DND-41 (cell line): ENCODE results near the gene NEUROG1.

Experiments
- ATAC-seq: fragments of 200-7000 bp; cut with Tn5 transposase; 3 replicates; pipeline ENCODE4 v1.9.1; 2021; ENCODE audit warnings: low read depth; ENCODE audit not compliant: insufficient read depth
- DNase-seq: peaks from one replicate; pipeline ENCODE4 v3.0.0-alpha.2; 2020
- H2AFZ ChIP-seq: 2 replicates; pipeline ENCODE4 v1.6.0; 2012; ENCODE audit warnings: low read depth, low read length
- H3K27ac ChIP-seq: 2 replicates; pipeline ENCODE4 v1.5.1; 2012; ENCODE audit warnings: low read length, inconsistent platforms
- H3K27me3 ChIP-seq: fragments of 200-600 bp; sonication (generic); 2 replicates; pipeline ENCODE4 v1.6.0; 2012; ENCODE audit warnings: low read length, mild to moderate bottlenecking, inconsistent platforms; ENCODE audit not compliant: insufficient read depth, poor library complexity
- H3K36me3 ChIP-seq: 2 replicates; pipeline ENCODE4 v1.5.1; 2012; ENCODE audit warnings: low read length, inconsistent platforms; ENCODE audit not compliant: insufficient read depth
- H3K4me1 ChIP-seq: 2 replicates; pipeline ENCODE4 v1.5.1; 2012; ENCODE audit warnings: mild to moderate bottlenecking, low read length; ENCODE audit not compliant: insufficient read depth
- H3K4me2 ChIP-seq: 2 replicates; pipeline ENCODE4 v1.6.0; 2012; ENCODE audit warnings: mild to moderate bottlenecking, moderate library complexity, low read length, inconsistent platforms; ENCODE audit not compliant: insufficient read depth
- H3K4me3 ChIP-seq, 2 experiments: fragments of 200-600 bp in 1 of 2; shearing (Covaris generic) in 1 of 2; 2 replicates each; pipeline ENCODE4 v1.5.1; 2012 to 2016; ENCODE audit warnings: inconsistent platforms in 2 of 2, low read length in 2 of 2, mild to moderate bottlenecking in 2 of 2, low read depth in 1 of 2, moderate library complexity in 1 of 2
- H3K79me2 ChIP-seq: 2 replicates; pipeline ENCODE4 v1.6.0; 2012; ENCODE audit warnings: low read length, inconsistent platforms; ENCODE audit not compliant: insufficient read depth
- H3K9ac ChIP-seq: 2 replicates; pipeline ENCODE4 v1.6.0; 2012; ENCODE audit warnings: low read depth, mild to moderate bottlenecking, inconsistent platforms, low read length, moderate library complexity
- H3K9me3 ChIP-seq: 2 replicates; pipeline ENCODE4 v1.5.1; 2012; ENCODE audit warnings: low read length, moderate library complexity, mild to moderate bottlenecking, inconsistent platforms; ENCODE audit not compliant: insufficient read depth, severe bottlenecking
- H4K20me1 ChIP-seq: 2 replicates; pipeline ENCODE4 v1.6.0; 2012; ENCODE audit warnings: low read length; ENCODE audit not compliant: insufficient read depth
- EZH2 ChIP-seq: IDR thresholded peaks from 3 replicates; pipeline ENCODE4 v1.6.1; 2012; ENCODE audit warnings: borderline replicate concordance, low read depth, mild to moderate bottlenecking, moderate library complexity, low read length, inconsistent platforms; ENCODE audit not compliant: severe bottlenecking
- TF ChIP-seq, protein P1 (sequence below): IDR thresholded peaks from 2 replicates; pipeline ENCODE4 v1.5.1; 2012; ENCODE audit warnings: borderline replicate concordance, low read length, moderate library complexity, mild to moderate bottlenecking; ENCODE audit not compliant: poor library complexity, severe bottlenecking; ENCODE audit errors: extremely low read depth

Gene NEUROG1

DNA sequence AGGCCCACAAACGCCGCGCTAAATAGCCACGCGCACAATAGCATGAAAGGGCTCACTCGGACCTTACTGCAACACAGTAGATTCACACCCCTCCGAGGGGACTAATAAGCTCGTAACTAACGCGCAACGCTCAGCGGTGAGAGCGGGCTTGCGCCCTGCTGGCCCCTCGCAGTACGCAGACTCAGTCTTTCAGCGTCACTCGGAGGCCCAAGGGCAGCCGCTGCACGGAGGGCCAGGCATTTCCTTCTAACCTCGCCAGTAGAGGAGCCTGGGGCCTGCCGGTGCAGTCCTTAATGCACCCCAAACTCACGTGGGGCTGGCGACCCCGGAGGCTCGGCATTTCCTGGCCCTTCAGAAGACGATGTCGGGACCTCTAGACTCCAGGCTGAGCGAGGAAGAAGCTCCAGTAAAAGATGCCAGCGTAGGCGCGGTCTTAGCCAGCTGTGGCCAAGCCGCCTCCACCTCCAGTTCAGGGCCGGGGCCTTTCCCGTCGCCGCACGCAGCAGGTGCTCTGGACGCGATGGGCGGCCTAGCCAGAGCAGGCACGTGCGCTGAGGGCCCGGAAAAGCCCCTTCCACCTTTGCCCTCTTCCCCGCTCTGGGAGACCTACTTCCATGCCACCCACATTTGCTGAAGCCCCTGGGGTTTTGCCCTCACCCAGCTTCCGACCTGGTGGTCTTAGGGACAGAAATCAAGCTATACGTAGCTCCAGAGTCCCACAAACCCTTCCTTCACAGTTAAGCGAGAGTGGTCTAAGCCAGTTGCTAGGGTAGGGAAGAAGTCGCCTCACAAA is 45.3 kb downstream of the NEUROG1 start:
- TF ChIP-seq EZH2: no peak
- TF ChIP-seq, protein P1, sequence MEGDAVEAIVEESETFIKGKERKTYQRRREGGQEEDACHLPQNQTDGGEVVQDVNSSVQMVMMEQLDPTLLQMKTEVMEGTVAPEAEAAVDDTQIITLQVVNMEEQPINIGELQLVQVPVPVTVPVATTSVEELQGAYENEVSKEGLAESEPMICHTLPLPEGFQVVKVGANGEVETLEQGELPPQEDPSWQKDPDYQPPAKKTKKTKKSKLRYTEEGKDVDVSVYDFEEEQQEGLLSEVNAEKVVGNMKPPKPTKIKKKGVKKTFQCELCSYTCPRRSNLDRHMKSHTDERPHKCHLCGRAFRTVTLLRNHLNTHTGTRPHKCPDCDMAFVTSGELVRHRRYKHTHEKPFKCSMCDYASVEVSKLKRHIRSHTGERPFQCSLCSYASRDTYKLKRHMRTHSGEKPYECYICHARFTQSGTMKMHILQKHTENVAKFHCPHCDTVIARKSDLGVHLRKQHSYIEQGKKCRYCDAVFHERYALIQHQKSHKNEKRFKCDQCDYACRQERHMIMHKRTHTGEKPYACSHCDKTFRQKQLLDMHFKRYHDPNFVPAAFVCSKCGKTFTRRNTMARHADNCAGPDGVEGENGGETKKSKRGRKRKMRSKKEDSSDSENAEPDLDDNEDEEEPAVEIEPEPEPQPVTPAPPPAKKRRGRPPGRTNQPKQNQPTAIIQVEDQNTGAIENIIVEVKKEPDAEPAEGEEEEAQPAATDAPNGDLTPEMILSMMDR: no peak
- Histone ChIP-seq H3K4me1 (no peaks in the 10 kb centered on the region), H4K20me1 (no peaks in the 10 kb centered on the region), H3K4me2 (no peak overlapping the region), H2AFZ (no peak overlapping the region), H3K36me3 (no peaks in the 10 kb centered on the region), H3K4me3 (no peak overlapping the region), H3K79me2 (no peaks in the 10 kb centered on the region), H3K9me3 (no peaks in the 10 kb centered on the region), H3K27ac (no peak overlapping the region), H3K9ac (no peak overlapping the region), H3K27me3 (peaks cover 11% of the 10 kb centered on the region)
- no peak for ATAC-seq
- no peak for DNase-seq

DNA sequence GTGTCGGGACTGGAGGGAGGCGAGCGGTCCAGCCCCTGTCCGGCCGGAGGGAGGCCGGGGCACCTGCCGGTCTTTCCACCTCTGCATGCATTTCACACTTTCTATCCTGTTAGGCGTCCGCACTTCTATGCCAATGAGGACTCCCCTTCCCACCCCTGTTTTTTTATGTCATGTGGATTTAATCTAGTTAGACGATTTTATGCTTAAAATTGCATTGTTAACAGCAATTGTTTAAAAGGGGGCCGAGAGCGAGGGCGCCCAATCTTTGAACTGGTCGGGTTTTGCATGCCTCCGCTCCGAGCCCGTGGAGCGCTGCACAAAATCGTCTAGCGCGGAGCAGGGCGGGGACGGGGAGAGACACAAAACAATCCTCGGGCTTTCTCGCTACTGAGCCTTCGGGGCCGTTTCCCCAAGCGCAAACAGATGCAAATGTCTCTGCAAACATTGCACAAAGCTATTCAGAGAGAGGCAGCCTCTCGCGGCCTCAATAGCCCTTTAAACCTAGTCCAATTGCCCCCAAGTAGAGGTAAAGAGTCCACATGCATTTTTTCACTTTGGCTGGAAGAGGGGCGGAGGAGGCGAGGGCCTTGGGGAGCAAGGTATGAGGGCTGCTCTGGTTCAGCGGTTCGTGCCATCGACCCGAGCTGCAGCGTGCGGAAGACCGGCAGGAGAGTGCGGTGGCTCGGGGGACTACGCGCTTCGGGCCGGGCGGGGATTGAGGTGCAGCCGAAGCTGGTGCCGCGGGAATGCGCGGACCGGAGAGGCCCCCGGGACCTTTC is 46.1 kb downstream of the NEUROG1 start:
- H3K79me2 ChIP-seq: no peaks in the 10 kb centered on the region
- H2AFZ ChIP-seq: no peak overlapping the region
- DNase-seq (no peak), ATAC-seq (no peak)
- no peaks in the 10 kb centered on the region for H3K4me1 ChIP-seq
- no peak overlapping the region for H3K4me3 ChIP-seq
- peaks cover 7% of the 10 kb centered on the region for H3K27me3 ChIP-seq
- H3K9me3 ChIP-seq: no peaks in the 10 kb centered on the region
- no peak overlapping the region for H3K9ac ChIP-seq
- H3K4me2 ChIP-seq: no peak overlapping the region
- H3K27ac ChIP-seq: no peak overlapping the region
- TF ChIP-seq, protein P1: no peak
- no peak for TF ChIP-seq EZH2
- no peaks in the 10 kb centered on the region for H3K36me3 ChIP-seq
- H4K20me1 ChIP-seq: no peaks in the 10 kb centered on the region

DNA sequence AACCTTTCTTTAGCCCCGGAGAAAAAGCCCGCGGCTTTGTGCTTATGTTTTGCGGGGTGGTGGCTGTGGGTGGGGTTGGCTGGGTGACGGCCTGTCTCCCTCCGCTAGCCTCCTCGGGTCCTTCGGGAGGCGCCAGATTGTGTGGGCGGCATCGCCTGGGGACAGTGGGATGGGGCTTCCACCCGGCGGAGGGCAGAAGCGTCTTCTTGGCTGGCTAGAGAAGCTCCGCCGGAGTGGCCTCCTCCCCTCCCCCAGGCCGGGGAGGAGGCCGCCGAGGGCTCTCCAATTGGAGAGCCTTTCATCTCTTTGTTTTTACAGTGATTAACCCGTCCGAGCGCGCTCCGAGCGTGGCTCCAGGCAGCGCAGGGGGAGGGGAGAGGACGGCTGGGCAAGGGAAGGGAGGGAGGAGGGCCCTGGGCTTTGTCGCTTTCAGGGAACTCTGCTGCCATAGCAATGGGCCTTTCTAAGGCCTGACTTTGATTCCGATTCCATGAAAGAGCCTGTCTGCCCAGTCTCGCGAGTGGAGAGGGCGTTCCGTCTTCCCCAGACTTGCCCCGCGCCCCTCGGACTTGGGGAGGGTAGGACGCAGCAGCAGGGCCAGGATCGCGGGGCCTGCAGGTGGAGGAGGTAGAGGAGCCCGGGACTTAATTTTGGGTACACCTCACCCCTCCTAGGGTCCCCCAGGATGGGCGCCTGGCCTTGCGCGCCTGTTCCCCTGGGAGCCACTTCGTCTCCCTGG is 46.9 kb downstream of the NEUROG1 start:
- no peak overlapping the region for H2AFZ ChIP-seq
- H3K27ac ChIP-seq: no peak overlapping the region
- DNase-seq (no peak), ATAC-seq (no peak)
- no peaks in the 10 kb centered on the region for H3K79me2 ChIP-seq
- H3K4me3 ChIP-seq: no peak overlapping the region
- H3K36me3 ChIP-seq: no peaks in the 10 kb centered on the region
- H3K27me3 ChIP-seq: peaks cover 5% of the 10 kb centered on the region
- H3K4me1 ChIP-seq: no peaks in the 10 kb centered on the region
- no peak overlapping the region for H3K9ac ChIP-seq
- H3K9me3 ChIP-seq: no peaks in the 10 kb centered on the region
- no peaks in the 10 kb centered on the region for H4K20me1 ChIP-seq
- no peak overlapping the region for H3K4me2 ChIP-seq
- TF ChIP-seq, protein P1: no peak
- TF ChIP-seq EZH2: no peak
